Hepatocyte (in vitro differentiated cells): Measurements from ENCODE around the gene DENND5B. TPM values are rescaled to one million over a fixed set of nuclear protein-coding genes. Genes with fewer than 3 reads are reported as not detected.
"Not testable (repeated sequence)": the region's sequence is repeated elsewhere in the genome, so short reads cannot be mapped to it uniquely, and the experiment has no call there.

Source experiments
- DNase-seq: peaks from one replicate; pipeline ENCODE4 v3.0.0-alpha.2; 2016; ENCODE audit warnings: low spot score
- H2AFZ ChIP-seq: fragments of 200-600 bp; sonication (generic); 2 replicates; pipeline ENCODE4 v1.6.0; 2016; ENCODE audit warnings: antibody characterized with exemption, mild to moderate bottlenecking
- H3K27ac ChIP-seq: fragments of 200-600 bp; sonication (generic); 2 replicates; pipeline ENCODE4 v1.5.1; 2016; ENCODE audit warnings: mild to moderate bottlenecking
- H3K27me3 ChIP-seq: fragments of 200-600 bp; sonication (generic); 2 replicates; pipeline ENCODE4 v1.6.1; 2016
- H3K36me3 ChIP-seq: fragments of 200-600 bp; sonication (generic); replicated peaks from 2 replicates; pipeline ENCODE4 v1.5.1; 2016; ENCODE audit warnings: low read depth; ENCODE audit not compliant: insufficient read depth
- H3K4me1 ChIP-seq: fragments of 200-600 bp; sonication (generic); 2 replicates; pipeline ENCODE4 v1.5.1; 2016; ENCODE audit warnings: mild to moderate bottlenecking, moderate library complexity; ENCODE audit not compliant: insufficient read depth
- H3K4me2 ChIP-seq: fragments of 200-600 bp; sonication (generic); 2 replicates; pipeline ENCODE4 v1.6.0; 2016
- H3K4me3 ChIP-seq: fragments of 200-600 bp; sonication (generic); 2 replicates; pipeline ENCODE4 v1.5.1; 2016; ENCODE audit warnings: mild to moderate bottlenecking
- H3K79me2 ChIP-seq: fragments of 200-600 bp; sonication (generic); 2 replicates; pipeline ENCODE4 v1.6.0; 2017; ENCODE audit warnings: mild to moderate bottlenecking
- H3K9me2 ChIP-seq: fragments of 200-600 bp; sonication (generic); replicated peaks from 2 replicates; pipeline ENCODE4 v1.6.0; 2017; ENCODE audit warnings: mild to moderate bottlenecking; ENCODE audit not compliant: insufficient read depth
- H3K9me3 ChIP-seq: fragments of 200-600 bp; sonication (generic); 2 replicates; pipeline ENCODE4 v1.5.1; 2016; ENCODE audit warnings: low read depth, mild to moderate bottlenecking
- H4K20me1 ChIP-seq: fragments of 200-600 bp; sonication (generic); 2 replicates; pipeline ENCODE4 v1.6.0; 2016; ENCODE audit warnings: mild to moderate bottlenecking; ENCODE audit not compliant: insufficient read depth, poor library complexity, severe bottlenecking
- EZH2 ChIP-seq: fragments of 200-600 bp; sonication (generic); IDR thresholded peaks from 2 replicates; pipeline ENCODE4 v1.6.1; 2016; ENCODE audit warnings: antibody characterized with exemption, mild to moderate bottlenecking, borderline replicate concordance
- EZH2phosphoT487 ChIP-seq: fragments of 200-600 bp; sonication (generic); IDR thresholded peaks from one replicate; pipeline ENCODE4 v1.6.1; 2018; ENCODE audit warnings: antibody characterized with exemption, mild to moderate bottlenecking, low read depth, moderate library complexity; ENCODE audit not compliant: unreplicated experiment, severe bottlenecking
- WGBS: methylation state at CpG from one replicate; pipeline ENCODE4 v1.1.6; 2016; ENCODE audit warnings: low lambda C conversion rate; ENCODE audit errors: missing lambda C conversion rate; 5-methylcytosine and 5-hydroxymethylcytosine counted together
- polyA plus RNA-seq: library from polyadenylated mRNA; unstranded; fragments of >200 nt; fragmentation: Nextera tagmentation; extraction: Ambion mirVana; gene quantifications from 2 replicates; pipeline ENCODE4 v1.2.1, GENCODE V29; 2016
- total RNA-seq: library from RNA; depleted of rRNA; stranded (reverse); fragments of >200 nt; gene quantifications from 2 replicates; pipeline ENCODE4 v1.2.3, GENCODE V29; 2014
- TF ChIP-seq, protein P1 (sequence below): fragments of 200-600 bp; sonication (generic); IDR thresholded peaks from 2 replicates; pipeline ENCODE4 v1.5.1; 2016; ENCODE audit warnings: antibody characterized with exemption, mild to moderate bottlenecking; ENCODE audit not compliant: poor library complexity

DENND5B gene
- total and polyA plus RNA-seq, 2 experiments from 2014 or later: 10.4 to 24.9 TPM

DNA sequence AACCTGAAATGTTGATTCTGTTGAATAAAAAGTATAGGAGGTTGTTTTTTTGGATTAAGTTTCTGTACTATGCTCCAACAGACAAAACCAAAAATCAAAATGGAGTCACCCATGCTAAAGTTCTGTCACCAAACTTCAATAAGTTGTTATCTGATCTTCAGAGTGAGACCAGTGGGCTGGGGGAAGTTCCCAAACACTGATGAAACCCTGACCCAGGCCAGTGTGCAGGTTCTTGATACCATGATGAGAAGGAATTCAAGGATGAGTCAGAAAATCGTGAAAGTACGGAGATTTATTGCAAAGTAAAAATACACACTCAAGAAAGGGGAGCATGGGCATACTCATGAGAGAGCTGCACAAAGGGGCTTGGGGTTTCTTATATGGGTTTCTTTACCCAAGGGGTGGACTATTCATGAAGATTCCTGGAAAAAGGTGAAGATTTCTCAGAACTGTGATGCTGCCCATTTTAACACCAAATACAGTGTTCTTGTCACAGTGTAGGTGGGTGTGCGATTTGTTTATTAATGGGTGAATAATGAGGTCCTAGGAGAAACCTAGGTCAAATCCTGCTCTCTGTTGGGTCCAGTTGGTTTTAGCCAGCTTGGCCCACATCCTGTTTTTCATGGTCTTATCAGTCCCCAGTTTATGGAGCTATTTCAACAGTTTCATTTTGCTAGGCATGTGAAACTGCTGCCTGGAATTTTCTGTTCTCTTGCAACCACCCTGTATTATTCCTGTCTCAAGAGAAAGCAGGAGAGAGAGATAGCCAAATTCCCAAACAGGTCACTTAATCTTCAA lies 27.5 kb upstream of the DENND5B start:
- H3K36me3 ChIP-seq: no peaks in the 10 kb centered on the region
- no peaks in the 10 kb centered on the region for H3K79me2 ChIP-seq
- H3K27me3 ChIP-seq: no peaks in the 10 kb centered on the region
- H3K9me2 ChIP-seq: no peaks in the 10 kb centered on the region
- peak overlapping the region; percentile 18 for H3K4me2 ChIP-seq
- TF ChIP-seq, protein P1, sequence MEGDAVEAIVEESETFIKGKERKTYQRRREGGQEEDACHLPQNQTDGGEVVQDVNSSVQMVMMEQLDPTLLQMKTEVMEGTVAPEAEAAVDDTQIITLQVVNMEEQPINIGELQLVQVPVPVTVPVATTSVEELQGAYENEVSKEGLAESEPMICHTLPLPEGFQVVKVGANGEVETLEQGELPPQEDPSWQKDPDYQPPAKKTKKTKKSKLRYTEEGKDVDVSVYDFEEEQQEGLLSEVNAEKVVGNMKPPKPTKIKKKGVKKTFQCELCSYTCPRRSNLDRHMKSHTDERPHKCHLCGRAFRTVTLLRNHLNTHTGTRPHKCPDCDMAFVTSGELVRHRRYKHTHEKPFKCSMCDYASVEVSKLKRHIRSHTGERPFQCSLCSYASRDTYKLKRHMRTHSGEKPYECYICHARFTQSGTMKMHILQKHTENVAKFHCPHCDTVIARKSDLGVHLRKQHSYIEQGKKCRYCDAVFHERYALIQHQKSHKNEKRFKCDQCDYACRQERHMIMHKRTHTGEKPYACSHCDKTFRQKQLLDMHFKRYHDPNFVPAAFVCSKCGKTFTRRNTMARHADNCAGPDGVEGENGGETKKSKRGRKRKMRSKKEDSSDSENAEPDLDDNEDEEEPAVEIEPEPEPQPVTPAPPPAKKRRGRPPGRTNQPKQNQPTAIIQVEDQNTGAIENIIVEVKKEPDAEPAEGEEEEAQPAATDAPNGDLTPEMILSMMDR: no peak
- TF ChIP-seq EZH2 (no peak), EZH2phosphoT487 (no peak)
- H2AFZ ChIP-seq: no peak overlapping the region
- peak overlapping the region; percentile 67 for H3K27ac ChIP-seq
- H3K9me3 ChIP-seq: no peaks in the 10 kb centered on the region
- WGBS: 80% methylated on average over 3 of the region's 3 CpGs
- peak; percentile 13 for DNase-seq
- H4K20me1 ChIP-seq: no peaks in the 10 kb centered on the region
- peaks cover 5% of the 10 kb centered on the region for H3K4me1 ChIP-seq
- no peak overlapping the region for H3K4me3 ChIP-seq

GRCh38 chr12:31612819-31613218 lies 21.9 kb upstream of the DENND5B start:
- H3K27ac ChIP-seq: no peak overlapping the region
- H2AFZ ChIP-seq: no peak overlapping the region
- no peak for DNase-seq
- no peaks in the 10 kb centered on the region for H3K79me2 ChIP-seq
- WGBS: 93% methylated on average over 1 of the region's 2 CpGs
- no peaks in the 10 kb centered on the region for H3K36me3 ChIP-seq
- no peak overlapping the region for H3K4me3 ChIP-seq
- H3K4me2 ChIP-seq: no peak overlapping the region
- no peaks in the 10 kb centered on the region for H3K9me3 ChIP-seq
- no peaks in the 10 kb centered on the region for H4K20me1 ChIP-seq
- H3K27me3 ChIP-seq: no peaks in the 10 kb centered on the region
- no peak for TF ChIP-seq EZH2phosphoT487
- no peak for TF ChIP-seq EZH2
- TF ChIP-seq, protein P1: no peak
- no peaks in the 10 kb centered on the region for H3K4me1 ChIP-seq
- H3K9me2 ChIP-seq: no peaks in the 10 kb centered on the region

DNA sequence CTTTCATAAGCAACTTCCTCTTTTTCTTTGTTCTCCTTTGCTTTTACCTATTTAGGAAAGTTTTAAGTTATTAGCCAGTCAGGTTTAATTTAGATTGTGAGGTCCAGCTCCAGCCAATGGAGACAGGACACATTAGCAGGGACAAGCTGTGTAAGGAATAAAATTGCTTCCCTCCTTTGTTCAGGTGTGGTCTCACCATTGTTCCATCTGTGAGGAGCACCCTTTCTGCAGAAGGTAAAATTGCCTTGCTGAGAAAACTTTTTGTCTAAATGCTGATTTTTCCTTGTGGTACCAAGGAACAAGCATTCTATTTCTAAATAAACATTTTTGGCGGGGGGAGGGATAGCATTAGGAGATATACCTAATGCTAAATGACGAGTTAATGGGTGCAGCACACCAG lies 17.4 kb upstream of the DENND5B start:
- DNase-seq, H3K4me3 ChIP-seq, H3K36me3 ChIP-seq, H3K79me2 ChIP-seq, H4K20me1 ChIP-seq, H3K4me1 ChIP-seq, H3K9me2 ChIP-seq, H2AFZ ChIP-seq, H3K4me2 ChIP-seq, H3K27me3 ChIP-seq, H3K27ac ChIP-seq, H3K9me3 ChIP-seq: not testable (repeated sequence)
- 96% methylated on average over 2 of the region's 2 CpGs for WGBS

- 80% methylated on average over 2 of the region's 2 CpGs for WGBS
- H3K4me1 ChIP-seq: no peaks in the 10 kb centered on the region
- no peaks in the 10 kb centered on the region for H3K79me2 ChIP-seq
- no peak overlapping the region for H3K4me2 ChIP-seq
- no peak overlapping the region for H2AFZ ChIP-seq
- H3K36me3 ChIP-seq: no peaks in the 10 kb centered on the region
- no peak for DNase-seq
- no peak for TF ChIP-seq EZH2phosphoT487
- TF ChIP-seq EZH2: no peak
- TF ChIP-seq, protein P1: no peak
- H3K4me3 ChIP-seq: no peak overlapping the region
- no peaks in the 10 kb centered on the region for H4K20me1 ChIP-seq
- no peaks in the 10 kb centered on the region for H3K9me3 ChIP-seq
- H3K27ac ChIP-seq: no peak overlapping the region
- H3K27me3 ChIP-seq: no peaks in the 10 kb centered on the region
- no peaks in the 10 kb centered on the region for H3K9me2 ChIP-seq
Observed at GRCh38 chr12:31605531-31605930, 14.6 kb upstream of the DENND5B start.
